GM13977 (cell line): ENCODE results near the gene RAB23.

Source experiments
- DNase-seq: peaks from one replicate; pipeline ENCODE4 v3.0.0; 2012; ENCODE audit warnings: low spot score
- in situ Hi-C: fragments of 300-500 bp; cut with MboI; formaldehyde crosslinking; loops from one replicate; pipeline ENCODE4 v1.12.0; 2022; ENCODE audit warnings: low sequenced_read_pairs, low pct_unique_long_range_greater_than_20kb, mixed read lengths, inconsistent platforms; ENCODE audit not compliant: unreplicated experiment
- TF ChIP-seq, protein P1 (sequence below): IDR thresholded peaks from 2 replicates; pipeline ENCODE4 v1.5.1; 2012; ENCODE audit warnings: mild to moderate bottlenecking, control low read depth; ENCODE audit not compliant: insufficient read depth; ENCODE audit errors: extremely low read depth, missing control alignments

The RAB23 gene

DNA sequence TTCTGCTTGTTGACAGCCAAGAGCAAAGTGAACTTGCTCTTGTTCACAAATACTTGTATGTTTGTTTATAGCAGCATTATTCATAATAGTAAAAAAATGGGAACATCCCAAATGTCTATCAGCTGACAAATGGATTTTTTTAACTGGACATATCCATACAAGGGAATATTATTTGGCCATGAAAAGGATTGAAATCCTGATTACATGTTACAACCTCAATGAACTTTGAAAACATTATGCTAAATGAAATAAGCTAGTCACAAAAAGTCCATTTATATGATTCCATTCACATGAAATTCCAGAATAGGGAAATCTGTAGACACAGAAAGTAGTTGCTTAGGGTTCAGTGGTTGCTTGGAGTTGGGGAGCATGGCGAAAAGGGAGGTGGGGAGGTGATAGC is 78.4 kb downstream of the RAB23 start:
- DNase-seq, result no peak
- TF ChIP-seq, protein P1, sequence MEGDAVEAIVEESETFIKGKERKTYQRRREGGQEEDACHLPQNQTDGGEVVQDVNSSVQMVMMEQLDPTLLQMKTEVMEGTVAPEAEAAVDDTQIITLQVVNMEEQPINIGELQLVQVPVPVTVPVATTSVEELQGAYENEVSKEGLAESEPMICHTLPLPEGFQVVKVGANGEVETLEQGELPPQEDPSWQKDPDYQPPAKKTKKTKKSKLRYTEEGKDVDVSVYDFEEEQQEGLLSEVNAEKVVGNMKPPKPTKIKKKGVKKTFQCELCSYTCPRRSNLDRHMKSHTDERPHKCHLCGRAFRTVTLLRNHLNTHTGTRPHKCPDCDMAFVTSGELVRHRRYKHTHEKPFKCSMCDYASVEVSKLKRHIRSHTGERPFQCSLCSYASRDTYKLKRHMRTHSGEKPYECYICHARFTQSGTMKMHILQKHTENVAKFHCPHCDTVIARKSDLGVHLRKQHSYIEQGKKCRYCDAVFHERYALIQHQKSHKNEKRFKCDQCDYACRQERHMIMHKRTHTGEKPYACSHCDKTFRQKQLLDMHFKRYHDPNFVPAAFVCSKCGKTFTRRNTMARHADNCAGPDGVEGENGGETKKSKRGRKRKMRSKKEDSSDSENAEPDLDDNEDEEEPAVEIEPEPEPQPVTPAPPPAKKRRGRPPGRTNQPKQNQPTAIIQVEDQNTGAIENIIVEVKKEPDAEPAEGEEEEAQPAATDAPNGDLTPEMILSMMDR, result no peak
- in situ Hi-C loops, result no loop called here

DNA sequence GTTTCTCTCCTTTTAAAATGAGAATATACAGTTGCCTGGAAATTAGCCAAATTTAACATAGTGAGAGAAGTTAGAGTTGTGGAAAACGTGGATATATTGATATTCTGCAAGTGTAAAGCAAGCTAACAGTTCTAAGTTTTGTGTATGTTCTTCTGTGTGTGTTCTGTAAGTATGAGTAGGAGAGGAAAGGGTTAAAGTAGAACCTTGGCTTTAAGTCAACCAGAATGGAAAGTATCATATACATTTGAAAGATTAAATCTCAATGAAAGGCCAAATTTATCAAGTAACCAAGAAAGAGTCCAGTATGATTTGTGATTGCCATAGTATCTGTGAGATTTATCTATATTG is 80.0 kb downstream of the RAB23 start:
- in situ Hi-C loops, result no loop called here
- DNase-seq, result no peak
- TF ChIP-seq, protein P1, result no peak

DNA sequence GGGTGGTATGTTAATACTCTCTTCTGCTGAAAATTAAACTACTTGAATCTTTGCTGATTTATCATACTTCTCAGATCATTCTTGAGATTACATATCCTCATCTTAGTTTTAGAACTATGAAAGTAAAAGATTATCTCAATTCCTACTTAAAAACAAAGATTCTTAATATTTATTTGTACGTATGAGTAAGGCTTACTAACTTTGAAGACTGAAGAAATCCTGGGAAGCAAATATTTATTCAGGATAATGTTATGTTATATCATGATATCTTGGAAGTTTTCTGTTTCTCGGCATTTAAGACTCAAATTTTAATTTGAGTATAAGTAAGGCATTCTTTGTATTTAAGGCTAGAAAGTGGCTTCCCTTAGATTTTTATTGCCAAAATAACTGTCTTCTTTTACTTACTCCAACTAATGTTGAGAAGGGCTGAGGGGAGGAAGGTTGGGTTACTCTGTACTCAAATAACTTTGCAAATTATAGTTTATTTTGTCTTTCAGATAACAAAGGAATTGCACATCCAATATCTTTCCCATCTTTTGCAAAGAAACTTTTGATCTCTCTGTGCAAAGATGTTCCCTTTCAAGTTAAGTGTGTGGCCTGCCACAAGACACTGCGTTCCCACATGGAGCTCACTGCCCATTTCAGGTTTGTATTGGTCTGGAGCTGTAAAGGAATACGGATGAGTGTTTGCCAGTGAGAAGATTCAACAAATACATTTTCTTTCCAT is 80.5 kb downstream of the RAB23 start:
- in situ Hi-C loops, result no loop called here
- TF ChIP-seq, protein P1, result no peak
- DNase-seq, result no peak

DNA sequence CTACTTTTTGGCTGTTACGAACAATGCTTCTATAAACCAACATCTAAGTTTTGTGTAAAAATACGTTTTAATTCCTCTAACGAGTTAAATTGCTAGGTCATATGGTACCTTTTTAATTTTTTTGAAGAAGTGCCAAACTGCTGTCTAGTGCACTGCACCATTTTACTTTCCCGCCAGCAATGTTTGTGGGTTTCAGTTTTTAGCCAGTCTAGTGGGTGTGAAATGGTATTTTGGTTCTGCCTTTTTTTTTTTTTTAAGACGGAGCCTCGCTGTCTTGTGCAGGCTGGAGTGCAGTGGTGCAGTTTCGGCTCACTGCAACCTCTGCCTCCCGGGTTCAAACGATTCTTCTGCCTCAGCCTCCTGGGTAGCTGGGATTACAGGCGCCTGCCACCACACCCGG is 84.1 kb downstream of the RAB23 start:
- TF ChIP-seq, protein P1, result no peak
- DNase-seq, result no peak
- in situ Hi-C loops, result no loop called here

DNA sequence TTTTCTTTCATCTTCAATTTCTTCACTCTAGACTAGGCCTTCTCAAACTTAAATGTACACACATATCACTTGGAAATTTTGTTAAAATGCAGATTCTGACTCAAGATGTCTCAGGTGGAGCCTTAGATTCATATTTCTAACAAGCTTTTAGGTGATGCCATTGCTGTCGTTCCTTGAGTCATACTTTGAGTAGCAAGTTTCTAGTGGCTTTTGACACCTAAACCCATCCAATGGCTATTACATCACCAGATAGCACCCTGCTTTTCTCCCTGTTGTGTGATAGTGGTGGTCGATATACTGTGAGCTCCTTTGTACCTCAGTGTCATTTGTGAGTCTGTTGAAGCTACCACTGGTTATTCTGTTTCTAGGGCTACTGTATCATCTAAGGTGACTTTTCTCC is 84.8 kb downstream of the RAB23 start:
- TF ChIP-seq, protein P1, result no peak
- in situ Hi-C loops, result no loop called here
- DNase-seq, result no peak
